ENCODE measurements around the gene MKNK2. TPM values are rescaled to one million over a fixed set of nuclear protein-coding genes. Genes with fewer than 3 reads are reported as not detected.
"Not testable (repeated sequence)": the region's sequence is repeated elsewhere in the genome, so short reads cannot be mapped to it uniquely, and the experiment has no call there.

The MKNK2 gene
- total RNA-seq, 1 experiment from 2014 or later: 34.5 TPM

GRCh38 chr19:1997353-1998233 lies 53.5 kb downstream of the MKNK2 start:
- H3K4me3 ChIP-seq: no peak overlapping the region
- no peak for DNase-seq
- no peaks in the 10 kb centered on the region for H3K27me3 ChIP-seq
- no peak overlapping the region for H3K27ac ChIP-seq
- H3K9me3 ChIP-seq (replicated peaks): 0 out of 2 replicates have a peak, but pooled peaks cover 2% of the 10 kb centered on the region
- H3K4me1 ChIP-seq: no peaks in the 10 kb centered on the region
- no peaks in the 10 kb centered on the region for H3K36me3 ChIP-seq

- Histone ChIP-seq H3K9me3 (replicated peaks) (0 out of 2 replicates have a peak, but pooled peaks cover 2% of the 10 kb centered on the region), H3K27ac (no peak overlapping the region), H3K27me3 (no peaks in the 10 kb centered on the region), H3K4me3 (no peak overlapping the region), H3K36me3 (no peaks in the 10 kb centered on the region), H3K4me1 (no peaks in the 10 kb centered on the region)
- DNase-seq: no peak
These were observed 58.2 kb downstream of the MKNK2 start for GRCh38 chr19:1992759-1993260.

GRCh38 chr19:1991018-1991913 lies 59.8 kb downstream of the MKNK2 start:
- no peak overlapping the region for H3K27ac ChIP-seq
- 0 out of 2 replicates have a peak, but pooled peaks cover 2% of the 10 kb centered on the region for H3K9me3 ChIP-seq (replicated peaks)
- no peak for DNase-seq
- no peak overlapping the region for H3K4me3 ChIP-seq
- H3K27me3 ChIP-seq: no peaks in the 10 kb centered on the region
- peaks cover 1% of the 10 kb centered on the region; the same call in 1 of the 2 replicates for H3K36me3 ChIP-seq
- H3K4me1 ChIP-seq: no peaks in the 10 kb centered on the region

GRCh38 chr19:1990230-1991017 lies 60.6 kb downstream of the MKNK2 start:
- no peaks in the 10 kb centered on the region for H3K27me3 ChIP-seq
- no peak overlapping the region for H3K27ac ChIP-seq
- H3K4me3 ChIP-seq: no peak overlapping the region
- H3K9me3 ChIP-seq (replicated peaks): no peaks in the 10 kb centered on the region
- H3K4me1 ChIP-seq: no peaks in the 10 kb centered on the region
- peaks cover 3% of the 10 kb centered on the region; the same call in 1 of the 2 replicates for H3K36me3 ChIP-seq
- DNase-seq: no peak

- Histone ChIP-seq H3K4me3 (no peak overlapping the region), H3K9me3 (replicated peaks) (no peaks in the 10 kb centered on the region), H3K27me3 (no peaks in the 10 kb centered on the region), H3K27ac (no peak overlapping the region), H3K4me1 (no peaks in the 10 kb centered on the region), H3K36me3 (peaks cover 8% of the 10 kb centered on the region; the same call in 1 of the 2 replicates)
- no peak for DNase-seq
These were observed 61.4 kb downstream of the MKNK2 start for GRCh38 chr19:1989513-1990229.

- DNase-seq; H3K27me3 ChIP-seq; H3K4me3 ChIP-seq; H3K4me1 ChIP-seq; H3K27ac ChIP-seq; H3K9me3 ChIP-seq (replicated peaks): not testable (repeated sequence)
- peaks cover 14% of the 10 kb centered on the region; the same call in 1 of the 2 replicates for H3K36me3 ChIP-seq
These were observed 62.6 kb downstream of the MKNK2 start for GRCh38 chr19:1988464-1988863.

Other genes starting within 250 kb of the MKNK2 start
- 0.08 TPM in 1 of 2 replicates, not detected in the other for gene ATP8B3, start 239.0 kb downstream of the MKNK2 start, total RNA-seq (2014; rRNA removed; shearing (Covaris generic))
- 17.7 and 19.1 TPM in 2 replicates for gene REXO1, start 202.8 kb downstream of the MKNK2 start, total RNA-seq (2014; rRNA removed; shearing (Covaris generic))
- 5.1 and 5.8 TPM in 2 replicates for gene KLF16, start 187.7 kb downstream of the MKNK2 start, total RNA-seq (2014; rRNA removed; shearing (Covaris generic))
- 39.2 and 41.6 TPM in 2 replicates for gene ABHD17A, start 165.7 kb downstream of the MKNK2 start, total RNA-seq (2014; rRNA removed; shearing (Covaris generic))
- gene ADAT3, start 145.8 kb downstream of the MKNK2 start, total RNA-seq (2014; rRNA removed; shearing (Covaris generic)): 4.7 and 4.8 TPM in 2 replicates
- 29.1 and 29.2 TPM in 2 replicates for gene SCAMP4, start 145.8 kb downstream of the MKNK2 start, total RNA-seq (2014; rRNA removed; shearing (Covaris generic))
- 72.8 and 78.0 TPM in 2 replicates for gene CSNK1G2, start 110.1 kb downstream of the MKNK2 start, total RNA-seq (2014; rRNA removed; shearing (Covaris generic))
- 13.9 and 16.2 TPM in 2 replicates for gene BTBD2, start 35.5 kb downstream of the MKNK2 start, total RNA-seq (2014; rRNA removed; shearing (Covaris generic))
- 6.9 and 9.2 TPM in 2 replicates for gene MOB3A, start 45.1 kb upstream of the MKNK2 start, total RNA-seq (2014; rRNA removed; shearing (Covaris generic))
- 0.38 TPM in 1 of 2 replicates, not detected in the other for gene IZUMO4, start 45.7 kb upstream of the MKNK2 start, total RNA-seq (2014; rRNA removed; shearing (Covaris generic))
- 101 and 107 TPM in 2 replicates for gene AP3D1, start 100.3 kb upstream of the MKNK2 start, total RNA-seq (2014; rRNA removed; shearing (Covaris generic))
- 16.2 and 18.4 TPM in 2 replicates for gene DOT1L, start 112.7 kb upstream of the MKNK2 start, total RNA-seq (2014; rRNA removed; shearing (Covaris generic))
- 51.8 and 52.7 TPM in 2 replicates for gene PLEKHJ1, start 185.1 kb upstream of the MKNK2 start, total RNA-seq (2014; rRNA removed; shearing (Covaris generic))
- 44.5 and 49.1 TPM in 2 replicates for gene SF3A2, start 185.6 kb upstream of the MKNK2 start, total RNA-seq (2014; rRNA removed; shearing (Covaris generic))
- 6.9 and 11.5 TPM in 2 replicates for gene AMH, start 198.1 kb upstream of the MKNK2 start, total RNA-seq (2014; rRNA removed; shearing (Covaris generic))
- gene JSRP1, start 205.2 kb upstream of the MKNK2 start, total RNA-seq (2014; rRNA removed; shearing (Covaris generic)): 40.1 and 50.2 TPM in 2 replicates
- gene PEAK3, start 230.9 kb upstream of the MKNK2 start, total RNA-seq (2014; rRNA removed; shearing (Covaris generic)): 0.06 and 0.10 TPM in 2 replicates